Measurements from ENCODE around the gene CGA.

DNA sequence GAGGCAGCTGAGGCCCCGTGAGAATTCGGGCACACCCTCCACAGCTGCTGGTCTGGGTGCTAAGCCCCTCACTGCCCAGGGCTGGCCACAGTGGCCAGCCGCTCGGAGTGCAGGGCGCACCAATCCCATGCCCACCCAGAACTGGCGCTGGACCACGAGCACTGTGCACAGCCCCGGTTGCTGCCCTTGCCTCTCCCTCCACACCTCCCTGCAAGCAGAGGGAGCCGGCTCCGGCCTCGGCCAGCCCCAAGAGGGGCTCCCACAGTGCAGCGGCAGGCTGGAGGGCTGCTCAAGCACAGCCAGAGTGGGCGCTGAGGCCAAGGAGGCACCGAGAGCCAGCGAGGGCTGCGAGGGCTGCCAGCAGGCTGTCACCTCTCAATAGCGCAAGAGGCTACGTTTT, 35.0 kb downstream of the CGA start:
- TF ChIP-seq CTCF (IDR thresholded peaks at IDR 0.05) (no peak), POLR2AphosphoS5 (IDR thresholded peaks at IDR 0.05) (no peak), EP300 (IDR thresholded peaks at IDR 0.05) (no peak), POLR2A (IDR thresholded peaks at IDR 0.05) (no peak)

All from suprapubic skin (tissue), 4 donors.